HUDEP-2 (cell line): ENCODE measurements around the gene GOPC.

Experiments
- DNase-seq, 76 experiments: peaks; one replicate each; lab custom pipeline; 2025; ENCODE audit not compliant: unreplicated experiment in 76 of 76; lab: John Stamatoyannopoulos, UW

GOPC gene

DNA sequence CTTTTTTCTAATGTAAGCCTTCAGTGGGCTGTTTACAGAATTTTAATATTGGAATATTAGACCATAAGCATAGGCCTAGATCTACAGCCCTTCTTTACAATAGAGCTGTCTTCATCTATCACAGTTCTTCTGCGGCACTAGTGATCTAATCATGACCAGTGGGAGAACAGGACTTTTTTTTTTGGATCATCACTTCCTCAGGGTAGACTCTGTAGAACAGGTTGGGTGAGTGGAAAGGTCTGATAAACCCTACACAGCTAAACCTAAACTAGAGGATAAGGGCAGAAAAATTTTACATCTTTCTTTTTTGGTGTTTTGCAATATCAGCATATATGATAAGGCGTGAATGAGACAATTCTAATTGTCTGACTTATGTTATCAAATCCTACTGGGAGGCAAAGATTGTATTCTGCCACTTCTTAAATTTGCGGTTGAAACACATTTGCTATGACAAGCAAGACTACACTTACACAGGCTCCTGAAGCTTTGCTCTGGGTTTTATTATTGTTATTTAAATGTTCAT is 52.2 kb downstream of the GOPC start:
- no peak for DNase-seq

DNA sequence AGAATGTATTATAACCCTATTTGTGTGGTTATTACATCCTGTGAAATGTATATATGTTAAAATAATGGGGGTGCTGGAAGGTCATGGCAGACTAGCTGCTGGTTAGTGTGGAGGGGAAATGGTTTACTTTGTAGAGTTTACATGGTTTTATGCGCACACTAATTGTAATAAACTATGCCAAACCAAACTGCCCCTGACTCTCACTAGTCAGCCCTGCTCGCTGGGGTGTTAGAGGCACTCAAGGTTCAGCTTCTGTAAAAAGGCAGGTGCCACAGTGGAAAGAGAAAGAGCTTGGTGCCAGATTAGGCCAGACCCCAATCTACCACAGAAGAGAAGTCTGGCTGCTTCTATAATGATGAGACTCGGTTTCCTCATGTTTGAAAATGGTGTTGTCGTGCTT is 52.7 kb downstream of the GOPC start:
- DNase-seq, result no peak

DNA sequence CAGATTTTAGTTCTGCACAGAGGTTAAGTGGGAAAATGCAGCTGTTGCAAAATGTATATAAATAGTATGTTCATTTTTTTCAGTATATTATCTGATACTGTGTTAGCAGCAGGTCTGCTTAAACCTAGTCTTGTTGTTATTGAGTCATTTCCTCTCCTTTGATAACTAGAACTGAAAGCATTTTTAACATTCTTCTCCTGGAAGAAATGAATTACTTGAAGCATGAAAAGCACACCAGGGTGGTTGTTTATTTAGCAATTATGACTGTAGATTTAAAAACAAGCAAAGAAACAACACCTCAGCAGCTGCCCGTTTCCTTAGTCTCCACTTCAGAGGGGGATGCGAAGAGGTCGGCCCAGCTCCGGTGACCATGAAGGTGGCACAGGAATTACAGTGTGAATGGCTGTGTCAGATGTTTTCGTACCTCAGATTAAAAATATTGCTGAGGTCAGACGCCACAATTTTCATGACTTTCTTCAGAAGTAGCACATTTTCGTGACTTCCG is 53.5 kb downstream of the GOPC start:
- no peak for DNase-seq

DNA sequence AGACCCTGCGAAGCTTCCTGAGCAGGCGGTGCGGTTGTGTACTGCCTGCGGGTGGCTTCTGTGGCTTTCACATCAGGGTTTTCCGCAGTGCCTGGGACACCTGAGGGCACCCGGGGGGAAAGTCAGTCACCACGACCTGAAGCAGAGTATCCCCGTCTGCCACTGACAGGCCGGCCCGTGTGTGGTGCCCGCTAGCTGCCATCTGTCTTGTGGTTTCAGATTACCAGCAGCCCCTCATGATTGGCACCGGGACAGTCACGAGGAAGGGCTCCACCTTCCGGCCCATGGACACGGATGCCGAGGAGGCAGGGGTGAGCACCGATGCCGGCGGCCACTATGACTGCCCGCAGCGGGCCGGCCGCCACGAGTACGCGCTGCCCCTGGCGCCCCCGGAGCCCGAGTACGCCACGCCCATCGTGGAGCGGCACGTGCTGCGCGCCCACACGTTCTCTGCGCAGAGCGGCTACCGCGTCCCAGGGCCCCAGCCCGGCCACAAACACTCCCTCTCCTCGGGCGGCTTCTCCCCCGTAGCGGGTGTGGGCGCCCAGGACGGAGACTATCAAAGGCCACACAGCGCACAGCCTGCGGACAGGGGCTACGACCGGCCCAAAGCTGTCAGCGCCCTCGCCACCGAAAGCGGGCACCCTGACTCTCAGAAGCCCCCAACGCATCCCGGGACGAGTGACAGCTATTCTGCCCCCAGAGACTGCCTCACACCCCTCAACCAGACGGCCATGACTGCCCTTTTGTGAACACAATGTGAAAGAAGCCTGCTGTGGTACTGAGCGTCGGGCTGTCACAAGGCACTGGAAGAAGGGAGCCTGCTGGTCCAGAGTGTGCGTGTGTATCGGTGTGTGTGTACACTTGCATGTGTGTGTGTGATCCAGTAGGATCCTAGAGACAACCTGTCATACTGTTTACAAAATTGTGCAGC is 54.4 kb downstream of the GOPC start:
- DNase-seq, result peak in 72 of 76 experiments; percentile 22 to 80 (median 62)

DNA sequence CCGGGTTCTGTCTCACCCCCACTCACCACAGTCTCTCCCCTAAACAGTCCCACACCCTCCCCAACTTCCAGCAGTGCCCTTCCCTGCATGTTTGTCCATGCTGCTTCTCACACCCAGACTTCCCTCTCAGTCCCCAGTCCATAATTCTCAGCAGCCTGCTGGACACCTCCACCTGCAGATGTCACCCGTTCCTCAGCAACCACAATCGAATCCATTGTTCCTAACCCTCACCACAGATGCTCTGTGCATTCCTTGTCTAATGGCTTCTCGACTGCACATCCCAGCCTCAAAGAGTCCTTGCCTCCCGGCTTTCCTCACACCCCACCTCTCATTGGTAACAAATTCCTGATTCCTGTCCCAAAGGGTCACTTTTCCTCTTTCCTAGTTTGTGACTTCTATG is 55.6 kb downstream of the GOPC start:
- DNase-seq, result no peak

DNA sequence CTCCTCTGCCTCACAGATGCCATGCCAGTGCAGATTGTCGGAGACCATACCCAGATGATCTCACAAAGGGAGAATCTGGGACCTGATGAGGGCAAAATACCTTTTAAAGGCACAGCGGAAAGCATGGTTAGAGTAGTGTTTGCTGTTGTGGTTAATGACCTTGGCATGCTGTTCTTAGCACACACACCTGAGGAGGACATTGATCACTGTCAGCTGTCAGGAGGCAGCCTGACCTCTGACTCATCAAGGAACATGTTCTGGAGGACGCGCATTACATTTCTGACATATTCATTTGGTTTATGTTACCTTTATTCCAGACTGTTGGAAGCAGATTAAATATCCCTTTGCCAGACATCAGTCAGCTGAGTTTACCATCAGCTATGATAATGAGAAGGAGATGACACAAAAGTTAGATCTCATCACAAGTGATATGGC is 57.1 kb downstream of the GOPC start:
- DNase-seq, result no peak

DNA sequence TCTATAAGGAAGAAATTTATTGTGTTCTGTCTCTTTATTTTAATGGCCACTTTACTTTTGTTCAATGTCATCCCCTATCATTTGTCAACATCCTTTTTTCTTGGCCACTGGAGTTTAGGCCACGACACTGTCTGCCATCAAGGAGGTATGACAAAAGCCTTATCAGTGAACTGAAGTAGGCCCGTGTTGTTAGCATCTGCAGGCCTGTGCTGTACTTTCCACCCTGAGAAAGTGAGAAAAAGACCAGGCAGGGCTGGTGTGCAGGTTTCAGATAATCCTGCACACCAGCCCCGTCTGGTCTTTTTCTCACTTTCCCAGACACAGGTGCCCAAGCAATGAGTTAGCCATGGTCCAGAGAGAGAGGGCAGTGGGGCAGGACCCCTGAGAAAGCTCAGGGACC is 57.6 kb downstream of the GOPC start:
- peak in 31 of 76 experiments; percentile 5 to 61 (median 25) for DNase-seq

DNA sequence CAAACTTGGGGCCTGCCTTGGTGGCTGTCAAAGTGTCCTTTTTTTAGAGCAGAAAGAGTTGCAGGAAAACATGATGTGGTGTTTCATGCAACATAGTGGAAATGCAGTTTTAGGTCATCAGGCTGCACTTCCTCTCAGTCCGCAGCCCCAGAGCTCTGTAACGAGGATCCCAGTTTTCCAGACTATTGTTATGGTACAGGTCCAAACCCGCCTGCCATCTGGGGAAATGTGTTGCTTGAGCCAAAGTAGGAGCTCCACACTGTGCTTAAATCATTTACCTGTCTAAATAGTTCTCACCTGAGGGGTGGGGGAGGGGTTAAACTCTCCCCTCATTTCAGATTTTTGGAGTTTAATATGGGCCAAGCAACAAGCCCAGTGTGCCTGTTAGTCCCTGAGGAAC is 59.8 kb downstream of the GOPC start:
- no peak for DNase-seq

DNA sequence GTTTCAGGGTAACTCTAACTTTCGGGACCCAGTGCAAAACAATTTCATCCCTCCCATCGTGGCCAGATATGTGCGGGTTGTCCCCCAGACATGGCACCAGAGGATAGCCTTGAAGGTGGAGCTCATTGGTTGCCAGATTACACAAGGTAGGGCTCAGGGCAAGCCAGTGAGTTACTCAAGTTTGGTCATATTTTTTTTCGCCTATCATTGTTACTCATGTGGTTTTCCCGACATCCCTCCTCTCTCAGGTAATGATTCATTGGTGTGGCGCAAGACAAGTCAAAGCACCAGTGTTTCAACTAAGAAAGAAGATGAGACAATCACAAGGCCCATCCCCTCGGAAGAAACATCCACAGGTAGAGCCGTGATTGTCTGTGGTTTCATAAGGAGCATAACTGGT is 61.6 kb downstream of the GOPC start:
- DNase-seq, result no peak

DNA sequence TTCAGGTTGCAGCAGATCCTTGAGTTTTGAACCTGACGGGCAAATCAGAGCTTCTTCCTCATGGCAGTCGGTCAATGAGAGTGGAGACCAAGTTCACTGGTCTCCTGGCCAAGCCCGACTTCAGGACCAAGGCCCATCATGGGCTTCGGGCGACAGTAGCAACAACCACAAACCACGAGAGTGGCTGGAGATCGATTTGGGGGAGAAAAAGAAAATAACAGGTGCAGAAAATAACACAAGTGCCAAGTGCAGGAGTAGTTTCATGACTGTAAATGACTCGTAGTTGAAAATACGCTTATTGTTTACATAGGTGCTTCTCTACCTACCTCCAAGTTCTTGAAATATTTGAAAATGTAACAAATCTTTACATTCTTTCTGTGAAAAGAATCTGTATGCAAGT is 63.7 kb downstream of the GOPC start:
- DNase-seq, result no peak

DNA sequence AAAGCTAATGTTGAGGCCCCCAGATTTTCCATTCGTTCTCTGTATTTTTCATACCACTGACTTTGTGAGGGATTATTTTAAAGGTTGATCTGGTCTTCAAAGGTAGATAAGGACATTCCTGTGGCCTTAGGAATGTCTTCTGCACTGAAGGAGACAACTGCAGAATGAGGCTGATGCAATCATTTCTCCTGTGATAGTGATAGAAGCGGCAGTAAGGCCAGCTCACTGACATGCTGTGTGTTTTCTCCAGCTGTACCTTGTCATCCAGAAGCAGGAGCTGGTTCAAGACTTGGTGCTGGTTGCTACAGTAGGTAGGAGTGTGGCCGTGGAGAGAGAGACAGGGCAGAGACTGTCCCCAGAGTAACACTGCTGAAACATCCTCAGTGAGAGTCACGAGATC is 66.0 kb downstream of the GOPC start:
- no peak for DNase-seq

DNA sequence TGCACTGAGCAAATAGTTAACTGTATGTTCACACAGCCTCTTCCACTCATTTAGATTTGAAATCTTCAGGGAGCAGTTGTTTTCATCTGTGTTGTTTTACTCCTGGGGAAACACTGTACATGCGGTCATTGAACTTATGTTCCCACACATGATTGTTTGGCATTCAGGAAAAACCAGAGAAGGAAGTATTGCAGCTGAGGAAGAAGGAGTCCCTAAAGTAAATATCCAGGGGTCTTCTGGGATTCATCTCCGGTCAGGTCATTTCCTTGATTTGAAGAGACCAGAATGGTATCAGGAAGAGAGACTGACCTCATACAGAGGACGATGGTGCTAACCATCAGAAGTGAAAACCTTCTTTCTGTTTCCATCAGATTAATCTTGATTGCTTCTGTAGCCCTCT is 67.3 kb downstream of the GOPC start:
- DNase-seq, result no peak

DNA sequence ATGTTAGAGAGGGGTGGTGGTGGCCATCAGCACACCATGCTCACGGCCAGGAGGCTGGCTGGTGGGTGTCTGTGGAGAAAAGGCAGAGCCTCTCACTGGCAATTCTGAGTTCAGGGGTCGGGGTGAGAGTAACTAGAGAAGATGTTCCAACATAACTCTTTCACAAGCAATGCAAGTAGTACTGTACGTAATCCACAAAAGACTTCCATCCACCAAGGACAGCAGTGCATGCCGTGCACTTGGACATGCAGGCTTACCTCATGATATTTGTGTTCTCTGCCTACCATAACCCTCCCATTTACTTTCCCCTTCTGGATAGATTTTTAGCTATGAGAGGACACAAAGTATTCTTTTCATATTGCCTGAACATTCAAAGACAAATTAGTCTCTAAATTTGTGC is 68.5 kb downstream of the GOPC start:
- no peak for DNase-seq

DNA sequence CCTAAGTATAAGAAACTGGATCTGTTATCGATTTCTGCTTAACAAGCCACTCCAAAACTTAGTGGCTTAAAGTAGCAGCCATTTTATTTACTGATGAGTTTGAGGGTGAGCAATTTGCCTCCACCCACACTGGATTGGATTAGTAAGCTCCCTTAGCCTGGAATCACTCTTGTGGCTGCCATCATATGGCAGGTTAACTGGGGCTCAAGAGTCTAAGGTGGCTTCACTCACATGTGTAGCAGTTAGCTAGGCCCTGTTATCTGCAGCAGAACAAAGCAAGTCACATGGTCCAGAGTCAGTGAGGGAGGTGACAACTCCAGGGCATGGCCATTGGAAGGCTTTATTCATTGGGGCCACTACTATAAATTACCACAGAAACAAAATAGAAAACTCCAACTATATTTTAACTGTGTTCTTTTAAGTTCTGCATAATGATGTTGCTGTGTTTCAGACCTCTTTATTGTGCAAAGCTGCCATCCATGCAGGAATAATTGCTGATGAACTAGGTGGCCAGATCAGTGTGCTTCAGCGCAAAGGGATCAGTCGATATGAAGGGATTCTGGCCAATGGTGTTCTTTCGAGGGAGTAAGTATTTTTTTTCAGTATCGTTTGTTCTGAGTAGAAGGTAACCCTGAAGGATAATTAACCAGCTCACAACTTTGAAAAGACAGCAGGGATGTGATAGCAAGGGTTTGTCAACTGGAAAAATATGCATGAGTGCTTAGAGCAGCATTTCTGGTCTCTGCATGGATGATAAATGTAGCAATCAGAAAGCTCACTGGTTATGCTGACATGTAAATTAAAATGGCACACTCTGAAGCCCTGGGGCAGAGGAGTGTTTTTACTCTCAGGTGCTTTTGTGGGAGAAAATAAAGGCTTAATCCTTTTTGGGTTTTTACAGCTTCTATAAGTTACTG is 70.2 kb downstream of the GOPC start:
- DNase-seq, result no peak

DNA sequence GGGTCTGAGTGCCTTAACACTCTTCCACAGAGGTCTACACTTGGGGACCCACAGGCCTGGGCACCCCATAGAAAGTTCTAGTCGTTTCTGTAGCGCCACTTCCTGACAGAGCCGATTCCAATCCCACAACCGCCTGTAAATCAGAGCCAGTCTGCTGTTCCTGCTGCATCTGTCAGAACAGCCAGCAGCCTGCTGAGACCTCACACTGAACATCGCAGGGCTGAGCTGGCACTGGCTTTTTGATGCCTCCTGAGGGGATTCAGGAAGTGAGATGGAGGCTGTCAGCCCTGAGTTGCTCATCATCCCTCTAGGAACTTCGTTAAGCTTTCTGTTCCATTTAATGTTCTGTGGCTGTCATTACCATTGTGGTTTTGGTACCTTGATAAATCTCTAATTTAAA is 71.0 kb downstream of the GOPC start:
- no peak for DNase-seq

DNA sequence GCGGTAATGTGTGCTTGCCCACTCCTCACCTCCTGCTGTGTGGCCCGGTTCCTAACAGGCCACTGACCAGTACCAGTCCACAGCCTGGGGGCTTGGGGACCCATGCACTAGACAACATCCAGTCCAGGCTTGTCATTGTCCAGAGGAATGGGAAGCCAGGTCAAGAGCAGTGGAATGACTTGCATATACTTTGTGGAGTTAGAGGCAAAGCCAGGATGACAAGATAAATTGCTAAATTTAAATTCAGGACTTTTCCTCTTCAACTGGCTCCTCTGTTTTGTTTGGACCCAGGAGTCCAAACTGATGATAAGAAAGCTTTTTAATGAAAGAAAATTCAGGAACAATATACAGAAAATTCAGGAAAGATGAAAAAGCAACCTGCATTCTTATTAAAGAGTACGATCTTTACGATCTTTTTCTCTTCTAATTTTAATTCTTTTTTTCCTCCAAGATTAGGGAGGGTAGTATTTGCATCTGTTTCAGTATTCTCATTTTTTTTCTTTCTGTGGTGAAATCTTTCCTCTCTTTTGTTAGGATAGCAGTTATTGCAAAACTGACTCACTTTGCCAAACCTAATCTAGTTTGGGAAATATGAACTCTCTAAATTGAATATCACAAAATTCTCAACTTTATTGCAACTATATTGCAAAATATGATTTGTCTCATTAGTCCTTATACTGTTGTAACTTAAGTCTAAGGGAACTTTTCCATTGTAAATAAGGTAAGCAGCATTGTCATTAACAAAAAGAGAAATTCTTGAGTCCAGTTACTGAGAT is 71.7 kb downstream of the GOPC start:
- no peak for DNase-seq

DNA sequence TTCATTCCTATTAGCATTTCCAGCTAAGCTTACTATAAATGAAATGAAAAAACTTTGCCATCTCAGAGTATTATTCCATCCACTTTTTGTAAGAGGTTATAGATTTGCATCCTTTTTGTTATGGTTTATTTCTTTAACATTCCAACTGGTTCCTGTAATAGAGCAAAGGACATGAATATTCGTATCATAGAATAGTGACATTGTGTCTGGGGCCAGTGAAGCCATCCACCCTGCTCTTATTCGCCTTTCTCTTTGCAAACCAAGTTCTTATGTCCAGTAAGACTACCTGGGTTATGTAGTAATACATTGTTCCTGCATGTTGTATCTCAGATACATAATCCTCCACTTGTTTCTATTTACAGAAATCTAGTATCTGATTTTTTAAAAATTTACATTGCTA is 76.7 kb downstream of the GOPC start:
- no peak for DNase-seq

DNA sequence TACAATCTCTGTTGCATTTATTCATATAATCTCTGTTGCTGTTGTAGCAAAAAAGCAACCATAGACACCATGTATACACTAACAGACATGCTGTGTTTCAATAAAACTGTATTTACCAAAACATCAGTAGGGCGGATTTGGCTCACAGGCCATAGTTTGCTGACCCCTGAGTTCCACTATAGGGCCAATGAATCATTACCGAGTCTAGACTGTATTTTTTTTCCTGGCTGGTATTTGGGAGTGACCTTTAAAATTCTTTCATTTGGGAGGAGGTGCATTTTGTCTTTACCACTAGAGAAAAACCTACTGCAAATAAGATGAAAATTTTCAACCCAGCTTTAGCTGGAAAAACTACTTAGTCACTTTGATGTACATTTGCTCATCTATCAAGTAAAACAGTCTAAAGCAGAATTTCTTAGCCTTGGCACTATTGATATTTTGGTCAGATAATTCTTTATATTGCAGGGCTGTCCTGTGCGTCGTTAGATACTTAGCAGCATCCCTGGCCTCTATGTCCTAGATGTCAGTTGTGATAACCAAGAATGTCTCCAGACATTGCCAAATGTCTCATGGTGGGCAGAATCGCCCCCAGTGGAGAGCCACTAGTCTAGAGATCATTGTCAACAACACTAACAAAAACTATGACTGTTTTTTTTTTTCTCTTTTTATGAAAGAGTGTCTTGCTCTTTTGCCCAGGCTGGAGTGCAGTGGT is 80.4 kb downstream of the GOPC start:
- DNase-seq, result no peak

DNA sequence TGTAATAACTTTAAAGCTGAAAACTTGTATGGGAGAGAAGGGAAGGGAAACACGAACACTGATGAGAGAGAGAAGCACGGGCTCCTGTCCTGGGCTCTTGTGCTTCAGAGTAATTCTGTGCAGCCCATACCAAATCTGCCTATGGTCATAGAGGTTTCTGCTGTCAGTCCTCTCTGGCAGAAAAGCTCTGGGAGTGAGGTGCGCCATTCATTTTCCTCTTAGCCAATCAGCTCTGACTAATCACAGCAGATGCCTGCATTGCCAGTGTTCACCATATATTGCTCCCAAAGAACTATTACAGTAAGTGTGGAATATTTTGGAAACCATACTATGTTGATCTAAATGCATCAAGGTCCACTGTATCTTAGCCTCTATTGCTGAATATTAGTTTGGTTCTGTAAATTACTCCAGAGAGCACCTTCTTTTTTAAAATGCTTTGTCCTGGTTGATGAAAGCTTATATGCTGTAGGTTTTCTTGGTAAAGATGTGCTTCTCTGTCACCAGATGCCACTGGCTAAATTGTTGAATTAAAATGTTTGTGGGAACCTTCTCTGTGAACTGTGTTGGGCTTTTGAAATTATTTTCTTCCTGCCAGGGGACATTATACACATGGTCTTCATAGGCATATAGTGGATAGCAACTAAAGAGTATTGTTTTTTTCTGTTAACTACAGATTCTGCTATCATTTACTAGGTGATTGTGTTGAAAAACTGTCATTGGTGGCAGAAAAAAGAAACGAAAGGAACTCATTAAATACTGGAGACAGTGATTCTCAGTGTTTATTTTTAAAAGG is 81.5 kb downstream of the GOPC start:
- DNase-seq, result no peak
